Gastrocnemius medialis (tissue), 4 donors: Measurements from ENCODE around the gene IFITM10.

Source experiments
- CTCF ChIP-seq, 5 experiments: fragments of 450-650 bp in 3 of 5; fragments of 200-600 bp in 2 of 5; sonication (generic) in 2 of 5; IDR thresholded peaks in 4 of 5; conservative IDR thresholded peaks in 1 of 5; 1 replicate in 4 of 5; 2 replicates in 1 of 5; pipeline ENCODE4 v1.5.1; 2016 to 2019; ENCODE audit warnings: antibody characterized with exemption in 5 of 5, mild to moderate bottlenecking in 3 of 5, moderate library complexity in 3 of 5
- POLR2A ChIP-seq, 2 donors: fragments of 450-650 bp; IDR thresholded peaks; one replicate each; pipeline ENCODE4 v1.6.1; 2017; ENCODE audit warnings: antibody characterized with exemption in 2 of 2, mild to moderate bottlenecking in 2 of 2, moderate library complexity in 2 of 2

DNA sequence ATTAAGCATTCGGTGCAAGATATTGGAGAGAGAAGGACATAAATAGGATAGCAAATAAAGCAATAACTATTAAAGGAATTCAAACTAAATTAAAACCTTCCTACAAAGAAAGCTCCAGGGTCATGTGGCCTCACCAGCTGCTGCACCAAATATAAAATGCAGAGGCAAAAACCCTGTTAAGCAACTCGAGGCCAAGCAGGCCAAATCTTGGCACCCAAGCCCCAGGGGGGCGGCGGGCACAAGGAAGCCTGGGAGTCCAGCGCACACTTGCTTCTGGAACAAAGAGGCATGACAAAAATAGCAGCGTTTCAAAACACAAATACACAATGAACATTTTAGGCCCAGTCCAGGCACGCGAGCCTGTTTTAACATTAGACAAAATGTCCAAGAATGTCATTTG is 32.6 kb downstream of the IFITM10 start:
- TF ChIP-seq POLR2A (IDR thresholded peaks at IDR 0.05) = no peak
- no peak for TF ChIP-seq CTCF (IDR thresholded peaks at IDR 0.05 in 4 of 5, conservative IDR thresholded peaks at IDR 0.05 in 1 of 5)
